Spinal cord (tissue), 4 donors: ENCODE measurements around the gene EEA1. TPM values are rescaled to one million over a fixed set of nuclear protein-coding genes. Genes with fewer than 3 reads are reported as not detected.

Experiments used
- polyA plus RNA-seq, 2 donors: library from polyadenylated mRNA; unstranded; fragments of 120-200 nt; gene quantifications; one replicate each; pipeline ENCODE4 v1.2.1, GENCODE V29; 2013; ENCODE audit not compliant: insufficient read length in 2 of 2
- small RNA-seq: library from RNA; depleted of rRNA; stranded (forward); fragments of <200 nt; gene quantifications from one replicate; pipeline ENCODE3, GENCODE V24; 2014; ENCODE audit warnings: low replicate concordance
- total RNA-seq, 2 donors: library from RNA; depleted of rRNA in 1 of 2; stranded (reverse); fragments of 120-200 nt in 1 of 2; fragments of >200 nt in 1 of 2; gene quantifications; one replicate each; pipeline versions ENCODE4 v1.2.3 to v1.2.4, GENCODE V29; 2013 to 2014

The EEA1 gene
- total and polyA plus RNA-seq, 4 donors = 10.4 to 31.9 (median 19.4) TPM

Small RNA genes within 50 kb of the gene (small RNA-seq; reads per million reads assigned to genes)
- gene RNU6-1329P = 0.08 reads per million

Other genes starting within 250 kb of the EEA1 start
- gene PLEKHG7, start 226.3 kb downstream of the EEA1 start, total RNA-seq = not detected
- gene PLEKHG7, start 226.3 kb downstream of the EEA1 start, polyA plus RNA-seq = not detected